ENCODE results near the gene ZMYND15.

- TF ChIP-seq CTCF (IDR thresholded peaks at IDR 0.05), result no peak
- no peak for TF ChIP-seq POLR2AphosphoS5 (IDR thresholded peaks at IDR 0.05)
- TF ChIP-seq POLR2A (IDR thresholded peaks at IDR 0.05), result no peak
These were observed 11.5 kb upstream of the ZMYND15 start for GRCh38 chr17:4728124-4728523.

All from prostate gland (tissue), 2 donors.